ENCODE results near the gene BICRAL. TPM values are rescaled to one million over a fixed set of nuclear protein-coding genes. Genes with fewer than 3 reads are reported as not detected.
"Not testable (repeated sequence)": the region's sequence is repeated elsewhere in the genome, so short reads cannot be mapped to it uniquely, and the experiment has no call there.

BICRAL gene
- total RNA-seq, 2 experiments from 2014 or later: 12.0 to 12.1 TPM

GRCh38 chr6:42889815-42890214, 108.0 kb downstream of the BICRAL start:
- peaks cover 25% of the 10 kb centered on the region for H3K36me3 Mint-ChIP-seq
- peak overlapping the region; percentile 88 for H3K4me3 Mint-ChIP-seq
- H3K9me3 Mint-ChIP-seq: no peaks in the 10 kb centered on the region
- intact Hi-C loops (cut with micrococcal nuclease): loop anchor here (1.0 to 5.0 kb wide), 6 partner anchors 11 to 1357 kb away; partner anchors contain the start of genes CNPY3, HSP90AB1, RPL7L1 and TBCC
- DNase-seq: peak; percentile 37
- H3K27ac Mint-ChIP-seq: peak overlapping the region; percentile 94
- peaks cover 25% of the 10 kb centered on the region for H3K4me1 Mint-ChIP-seq (ENCODE audit: low read depth)
- CTCF ChIA-PET: interaction anchor here (1.6 to 2.3 kb wide), 2 partner anchors 228 to 253 kb away, joined by 6 to 7 read pairs; no protein-coding TSS in a partner anchor
- POLR2A ChIA-PET: interaction anchor here (1.3 to 3.0 kb wide), 3 partner anchors 10 to 144 kb away, joined by 4 to 36 read pairs (median 8); partner anchors contain the start of genes RPL7L1 and TBCC
- no peaks in the 10 kb centered on the region for H3K27me3 Mint-ChIP-seq

- no peaks in the 10 kb centered on the region for H3K27me3 Mint-ChIP-seq
- H3K4me3 Mint-ChIP-seq: peak overlapping the region; percentile 88
- peak; percentile 96 for DNase-seq
- ChIA-PET CTCF (interaction anchor here (1.7 to 2.3 kb wide), 2 partner anchors 164 to 253 kb away, joined by 7 read pairs; no protein-coding TSS in a partner anchor), POLR2A (interaction anchor here (0.6 to 3.0 kb wide), 8 partner anchors 8 to 318 kb away, joined by 3 to 36 read pairs (median 4); partner anchors contain the start of genes CNPY3, RPL7L1 and TBCC)
- H3K36me3 Mint-ChIP-seq: peaks cover 22% of the 10 kb centered on the region
- intact Hi-C loops (cut with micrococcal nuclease): loop anchor here (1.0 to 5.0 kb wide), 6 partner anchors 11 to 1356 kb away; partner anchors contain the start of genes CNPY3, HSP90AB1, RPL7L1 and TBCC
- H3K4me1 Mint-ChIP-seq (ENCODE audit: low read depth): peaks cover 25% of the 10 kb centered on the region
- H3K27ac Mint-ChIP-seq: peak overlapping the region; percentile 94
- H3K9me3 Mint-ChIP-seq: no peaks in the 10 kb centered on the region
Measured at GRCh38 chr6:42890311-42891198, 108.7 kb downstream of the BICRAL start.

GRCh38 chr6:42891199-42891722, 109.4 kb downstream of the BICRAL start:
- DNase-seq: no peak
- H3K4me3 Mint-ChIP-seq: peak overlapping the region; percentile 88
- H3K36me3 Mint-ChIP-seq: peaks cover 15% of the 10 kb centered on the region
- no peaks in the 10 kb centered on the region for H3K9me3 Mint-ChIP-seq
- ChIA-PET CTCF (interaction anchor here (0.8 to 2.3 kb wide), 3 partner anchors 10 to 252 kb away, joined by 3 to 7 read pairs (median 7); no protein-coding TSS in a partner anchor), POLR2A (interaction anchor here (0.6 to 3.0 kb wide), 6 partner anchors 9 to 319 kb away, joined by 3 to 36 read pairs (median 5); partner anchors contain the start of genes RPL7L1 and TBCC)
- H3K27me3 Mint-ChIP-seq: no peaks in the 10 kb centered on the region
- intact Hi-C loops (cut with micrococcal nuclease): loop anchor here (2.0 to 5.0 kb wide), 3 partner anchors 144 to 1356 kb away; partner anchors contain the start of genes HSP90AB1 and TBCC
- H3K4me1 Mint-ChIP-seq (ENCODE audit: low read depth): peaks cover 23% of the 10 kb centered on the region
- peak overlapping the region; percentile 94 for H3K27ac Mint-ChIP-seq

- H3K4me3 Mint-ChIP-seq, H3K9me3 Mint-ChIP-seq, H3K36me3 Mint-ChIP-seq, H3K27ac Mint-ChIP-seq, DNase-seq, POLR2A ChIA-PET, H3K27me3 Mint-ChIP-seq: not testable (repeated sequence)
- intact Hi-C loops (cut with micrococcal nuclease): loop anchor here (5.0 kb wide), 1 partner anchor 327 kb away; no protein-coding TSS in a partner anchor
- CTCF ChIA-PET: interaction anchor here (2.9 kb wide), 1 partner anchor 232 kb away, joined by 18 read pairs; no protein-coding TSS in a partner anchor
- peaks cover 11% of the 10 kb centered on the region for H3K4me1 Mint-ChIP-seq (ENCODE audit: low read depth)
Measured at GRCh38 chr6:42894041-42894828, 112.4 kb downstream of the BICRAL start.

GRCh38 chr6:42896178-42896719, 114.4 kb downstream of the BICRAL start:
- H3K4me3 Mint-ChIP-seq: no peak overlapping the region
- CTCF ChIA-PET: interaction anchor here (0.6 to 2.9 kb wide), 5 partner anchors 11 to 248 kb away, joined by 3 to 18 read pairs (median 3); no protein-coding TSS in a partner anchor
- H3K9me3 Mint-ChIP-seq: no peaks in the 10 kb centered on the region
- DNase-seq: no peak
- no peaks in the 10 kb centered on the region for H3K36me3 Mint-ChIP-seq
- intact Hi-C loops (cut with micrococcal nuclease): loop anchor here (5.0 kb wide), 1 partner anchor 169 kb away; no protein-coding TSS in a partner anchor
- H3K27ac Mint-ChIP-seq: no peak overlapping the region
- peaks cover 1% of the 10 kb centered on the region for H3K4me1 Mint-ChIP-seq (ENCODE audit: low read depth)
- H3K27me3 Mint-ChIP-seq: no peaks in the 10 kb centered on the region
- POLR2A ChIA-PET: no interaction called here

- intact Hi-C loops (cut with micrococcal nuclease): loop anchor here (1.0 to 5.0 kb wide), 2 partner anchors 172 to 238 kb away; no protein-coding TSS in a partner anchor
- Mint-ChIP-seq H3K36me3 (no peaks in the 10 kb centered on the region), H3K4me3 (no peak overlapping the region), H3K4me1 (ENCODE audit: low read depth) (peaks cover 8% of the 10 kb centered on the region), H3K27ac (no peak overlapping the region), H3K27me3 (no peaks in the 10 kb centered on the region), H3K9me3 (no peaks in the 10 kb centered on the region)
- ChIA-PET POLR2A (no interaction called here), CTCF (interaction anchor here (0.9 to 4.7 kb wide), 4 partner anchors 172 to 244 kb away, joined by 3 to 36 read pairs (median 6); no protein-coding TSS in a partner anchor)
- peak; percentile 76 for DNase-seq
Measured at GRCh38 chr6:42898891-42899361, 117.1 kb downstream of the BICRAL start.

GRCh38 chr6:42899871-42900270, 118.0 kb downstream of the BICRAL start:
- Mint-ChIP-seq H3K4me1 (ENCODE audit: low read depth) (peaks cover 8% of the 10 kb centered on the region), H3K27me3 (no peaks in the 10 kb centered on the region), H3K36me3 (no peaks in the 10 kb centered on the region), H3K27ac (no peak overlapping the region), H3K9me3 (no peaks in the 10 kb centered on the region), H3K4me3 (no peak overlapping the region)
- CTCF ChIA-PET: interaction anchor here (0.7 to 4.7 kb wide), 9 partner anchors 16 to 484 kb away, joined by 3 to 36 read pairs (median 4); partner anchors contain the start of gene CNPY3
- DNase-seq: no peak
- intact Hi-C loops (cut with micrococcal nuclease): loop anchor here (1.0 to 5.0 kb wide), 5 partner anchors 62 to 325 kb away; partner anchors contain the start of genes GNMT, KLHDC3 and MEA1
- POLR2A ChIA-PET: no interaction called here

- H3K27ac Mint-ChIP-seq: no peak overlapping the region
- no peaks in the 10 kb centered on the region for H3K9me3 Mint-ChIP-seq
- CTCF ChIA-PET: interaction anchor here (0.6 to 4.7 kb wide), 20 partner anchors 10 to 327 kb away, joined by 3 to 36 read pairs (median 3); partner anchors contain the start of genes CUL7, KLC4, MRPL2 and RPL7L1
- intact Hi-C loops (cut with micrococcal nuclease): loop anchor here (1.0 to 5.0 kb wide), 4 partner anchors 61 to 323 kb away; partner anchors contain the start of genes GNMT, KLHDC3 and MEA1
- H3K4me3 Mint-ChIP-seq: no peak overlapping the region
- no peaks in the 10 kb centered on the region for H3K27me3 Mint-ChIP-seq
- H3K4me1 Mint-ChIP-seq (ENCODE audit: low read depth): peaks cover 8% of the 10 kb centered on the region
- H3K36me3 Mint-ChIP-seq: no peaks in the 10 kb centered on the region
- DNase-seq: peak; percentile 78
- POLR2A ChIA-PET: no interaction called here
Measured at GRCh38 chr6:42901538-42901957, 119.7 kb downstream of the BICRAL start.

GRCh38 chr6:42902429-42903263, 120.8 kb downstream of the BICRAL start:
- intact Hi-C loops (cut with micrococcal nuclease): loop anchor here (5.0 kb wide), 2 partner anchors 60 to 110 kb away; partner anchors contain the start of genes GNMT, KLHDC3 and MEA1
- POLR2A ChIA-PET; H3K4me1 Mint-ChIP-seq (ENCODE audit: low read depth); H3K9me3 Mint-ChIP-seq; H3K4me3 Mint-ChIP-seq; DNase-seq; H3K27ac Mint-ChIP-seq; H3K36me3 Mint-ChIP-seq; H3K27me3 Mint-ChIP-seq: not testable (repeated sequence)
- CTCF ChIA-PET: interaction anchor here (0.6 to 4.7 kb wide), 5 partner anchors 16 to 241 kb away, joined by 3 to 36 read pairs (median 4); no protein-coding TSS in a partner anchor

GRCh38 chr6:42904467-42904866, 122.6 kb downstream of the BICRAL start:
- no peak for DNase-seq
- H3K27me3 Mint-ChIP-seq: no peaks in the 10 kb centered on the region
- ChIA-PET POLR2A (no interaction called here), CTCF (interaction anchor here (0.6 to 1.3 kb wide), 2 partner anchors 173 to 239 kb away, joined by 3 to 4 read pairs; no protein-coding TSS in a partner anchor)
- H3K4me1 Mint-ChIP-seq (ENCODE audit: low read depth): peaks cover 8% of the 10 kb centered on the region
- H3K9me3 Mint-ChIP-seq: no peaks in the 10 kb centered on the region
- no peaks in the 10 kb centered on the region for H3K36me3 Mint-ChIP-seq
- intact Hi-C loops (cut with micrococcal nuclease): loop anchor here (5.0 kb wide), 2 partner anchors 58 to 108 kb away; partner anchors contain the start of genes GNMT, KLHDC3 and MEA1
- no peak overlapping the region for H3K27ac Mint-ChIP-seq
- no peak overlapping the region for H3K4me3 Mint-ChIP-seq
